Measurements from ENCODE around the gene KDM4B. TPM values are rescaled to one million over a fixed set of nuclear protein-coding genes. Genes with fewer than 3 reads are reported as not detected.

Gene KDM4B
- total and polyA plus RNA-seq, 2 of the 8 experiments (the other 6 are each of a cell fraction or from before 2014, with no cell fraction given): 12.0 to 31.9 TPM

- no peak for TF ChIP-seq KDM4A (IDR thresholded peaks at IDR 0.05; ENCODE audit: low read depth, low read length, severe bottlenecking)
Measured at GRCh38 chr19:5143471-5144411, 174.8 kb downstream of the KDM4B start (continued).
